Measurements from ENCODE around the gene BMPER. TPM values are rescaled to one million over a fixed set of nuclear protein-coding genes. Genes with fewer than 3 reads are reported as not detected.

BMPER gene
- total RNA-seq, 1 donor from 2014 or later, result 0.56 TPM

GRCh38 chr7:34073676-34074075 lies 168.3 kb downstream of the BMPER start:
- TF ChIP-seq, protein P1, sequence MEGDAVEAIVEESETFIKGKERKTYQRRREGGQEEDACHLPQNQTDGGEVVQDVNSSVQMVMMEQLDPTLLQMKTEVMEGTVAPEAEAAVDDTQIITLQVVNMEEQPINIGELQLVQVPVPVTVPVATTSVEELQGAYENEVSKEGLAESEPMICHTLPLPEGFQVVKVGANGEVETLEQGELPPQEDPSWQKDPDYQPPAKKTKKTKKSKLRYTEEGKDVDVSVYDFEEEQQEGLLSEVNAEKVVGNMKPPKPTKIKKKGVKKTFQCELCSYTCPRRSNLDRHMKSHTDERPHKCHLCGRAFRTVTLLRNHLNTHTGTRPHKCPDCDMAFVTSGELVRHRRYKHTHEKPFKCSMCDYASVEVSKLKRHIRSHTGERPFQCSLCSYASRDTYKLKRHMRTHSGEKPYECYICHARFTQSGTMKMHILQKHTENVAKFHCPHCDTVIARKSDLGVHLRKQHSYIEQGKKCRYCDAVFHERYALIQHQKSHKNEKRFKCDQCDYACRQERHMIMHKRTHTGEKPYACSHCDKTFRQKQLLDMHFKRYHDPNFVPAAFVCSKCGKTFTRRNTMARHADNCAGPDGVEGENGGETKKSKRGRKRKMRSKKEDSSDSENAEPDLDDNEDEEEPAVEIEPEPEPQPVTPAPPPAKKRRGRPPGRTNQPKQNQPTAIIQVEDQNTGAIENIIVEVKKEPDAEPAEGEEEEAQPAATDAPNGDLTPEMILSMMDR (IDR thresholded peaks at IDR 0.05), result no peak
- Mint-ChIP-seq H3K4me1 (ENCODE audit: unreplicated experiment) (peaks cover 20% of the 10 kb centered on the region), H3K36me3 (ENCODE audit: unreplicated experiment) (no peaks in the 10 kb centered on the region), H3K27ac (ENCODE audit: unreplicated experiment) (no peak overlapping the region), H3K27me3 (ENCODE audit: unreplicated experiment) (no peaks in the 10 kb centered on the region), H3K9me3 (ENCODE audit: unreplicated experiment) (no peaks in the 10 kb centered on the region), H3K4me3 (ENCODE audit: unreplicated experiment) (no peak overlapping the region)
- no peak for DNase-seq (ENCODE audit: extremely low spot score, unreplicated experiment)

- Mint-ChIP-seq H3K4me3 (ENCODE audit: unreplicated experiment) (no peak overlapping the region), H3K9me3 (ENCODE audit: unreplicated experiment) (no peaks in the 10 kb centered on the region), H3K27me3 (ENCODE audit: unreplicated experiment) (no peaks in the 10 kb centered on the region), H3K4me1 (ENCODE audit: unreplicated experiment) (peaks cover 20% of the 10 kb centered on the region), H3K27ac (ENCODE audit: unreplicated experiment) (no peak overlapping the region), H3K36me3 (ENCODE audit: unreplicated experiment) (no peaks in the 10 kb centered on the region)
- DNase-seq (ENCODE audit: extremely low spot score, unreplicated experiment), result no peak
- TF ChIP-seq, protein P1 (IDR thresholded peaks at IDR 0.05), result no peak
Observed at GRCh38 chr7:34074421-34074820, 169.1 kb downstream of the BMPER start.

- DNase-seq (ENCODE audit: extremely low spot score, unreplicated experiment), result no peak
- Mint-ChIP-seq H3K4me1 (ENCODE audit: unreplicated experiment) (peaks cover 8% of the 10 kb centered on the region), H3K9me3 (ENCODE audit: unreplicated experiment) (no peaks in the 10 kb centered on the region), H3K4me3 (ENCODE audit: unreplicated experiment) (no peak overlapping the region), H3K36me3 (ENCODE audit: unreplicated experiment) (no peaks in the 10 kb centered on the region), H3K27ac (ENCODE audit: unreplicated experiment) (no peak overlapping the region), H3K27me3 (ENCODE audit: unreplicated experiment) (no peaks in the 10 kb centered on the region)
- TF ChIP-seq, protein P1 (IDR thresholded peaks at IDR 0.05), result no peak
Observed at GRCh38 chr7:34075523-34076370, 170.4 kb downstream of the BMPER start.

- TF ChIP-seq, protein P1 (IDR thresholded peaks at IDR 0.05), result no peak
Observed at GRCh38 chr7:34077168-34077567, 171.8 kb downstream of the BMPER start.

GRCh38 chr7:34078864-34079263 lies 173.5 kb downstream of the BMPER start:
- Mint-ChIP-seq H3K27ac (ENCODE audit: unreplicated experiment) (no peak overlapping the region), H3K36me3 (ENCODE audit: unreplicated experiment) (no peaks in the 10 kb centered on the region)

More at GRCh38 chr7:34077168-34077567, 171.8 kb downstream of the BMPER start:
- H3K27ac Mint-ChIP-seq (ENCODE audit: unreplicated experiment), result no peak overlapping the region
- no peak overlapping the region for H3K4me3 Mint-ChIP-seq (ENCODE audit: unreplicated experiment)
- H3K36me3 Mint-ChIP-seq (ENCODE audit: unreplicated experiment), result no peaks in the 10 kb centered on the region
- H3K9me3 Mint-ChIP-seq (ENCODE audit: unreplicated experiment), result no peaks in the 10 kb centered on the region
- peaks cover 4% of the 10 kb centered on the region for H3K4me1 Mint-ChIP-seq (ENCODE audit: unreplicated experiment)
- DNase-seq (ENCODE audit: extremely low spot score, unreplicated experiment), result no peak
- no peaks in the 10 kb centered on the region for H3K27me3 Mint-ChIP-seq (ENCODE audit: unreplicated experiment)

More at GRCh38 chr7:34078864-34079263, 173.5 kb downstream of the BMPER start:
- no peaks in the 10 kb centered on the region for H3K27me3 Mint-ChIP-seq (ENCODE audit: unreplicated experiment)
- H3K9me3 Mint-ChIP-seq (ENCODE audit: unreplicated experiment), result no peaks in the 10 kb centered on the region
- no peak for DNase-seq (ENCODE audit: extremely low spot score, unreplicated experiment)
- peaks cover 4% of the 10 kb centered on the region for H3K4me1 Mint-ChIP-seq (ENCODE audit: unreplicated experiment)
- TF ChIP-seq, protein P1 (IDR thresholded peaks at IDR 0.05), result no peak
- H3K4me3 Mint-ChIP-seq (ENCODE audit: unreplicated experiment), result no peak overlapping the region
